Measurements from ENCODE around the gene INPP5E.

INPP5E gene

DNA sequence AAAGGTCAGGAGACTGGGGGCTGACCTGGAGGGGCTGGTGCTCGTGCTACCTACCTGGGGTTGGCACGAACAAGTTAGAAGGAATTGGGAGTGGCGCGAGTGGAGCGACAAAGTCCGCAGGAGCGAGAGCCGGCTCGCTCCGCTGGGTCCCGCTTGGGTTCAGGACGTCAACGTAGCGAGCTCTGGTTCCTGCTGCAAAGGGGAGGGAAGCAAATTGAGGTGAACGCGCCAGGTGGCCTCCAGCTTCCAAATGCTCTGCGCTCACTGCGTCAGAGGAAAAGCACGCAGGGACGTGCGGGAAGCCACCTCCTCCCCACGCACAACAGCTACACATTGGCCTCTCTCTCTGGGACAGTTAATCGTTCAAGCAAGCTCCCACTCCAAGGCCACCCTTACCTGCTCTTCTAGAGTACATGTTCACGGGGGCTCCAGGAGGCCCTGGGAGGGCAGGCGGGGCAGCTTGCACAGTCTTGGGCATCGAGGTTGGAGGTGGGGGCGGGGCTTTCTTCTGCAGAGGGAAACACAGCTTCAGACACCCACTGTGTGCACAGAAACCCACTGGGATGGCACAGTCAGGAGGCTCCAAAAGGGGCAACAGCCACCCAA lies 7.6 kb upstream of the INPP5E start:
- DNase-seq (ENCODE audit: low spot score): no peak

DNA sequence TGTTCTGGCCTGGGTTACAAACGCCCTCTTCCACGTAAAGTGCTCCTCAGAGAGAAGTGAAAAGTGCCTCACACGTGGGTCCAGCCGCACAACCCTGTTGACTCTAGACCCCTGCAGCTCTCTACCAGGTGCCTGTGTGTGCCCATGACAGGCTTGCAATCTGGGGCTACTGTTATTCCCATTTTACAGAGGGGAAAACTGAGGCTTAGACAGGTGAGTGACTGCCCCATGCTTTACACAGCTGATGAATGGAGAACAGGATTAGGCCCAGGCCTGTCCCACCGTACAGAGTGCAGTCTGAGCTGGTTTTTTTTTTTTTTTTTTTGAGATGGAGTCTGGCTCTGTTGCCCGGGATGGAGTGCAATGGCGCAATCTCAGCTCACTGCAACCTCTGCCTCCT lies 6.2 kb upstream of the INPP5E start:
- DNase-seq (ENCODE audit: low spot score): no peak

DNA sequence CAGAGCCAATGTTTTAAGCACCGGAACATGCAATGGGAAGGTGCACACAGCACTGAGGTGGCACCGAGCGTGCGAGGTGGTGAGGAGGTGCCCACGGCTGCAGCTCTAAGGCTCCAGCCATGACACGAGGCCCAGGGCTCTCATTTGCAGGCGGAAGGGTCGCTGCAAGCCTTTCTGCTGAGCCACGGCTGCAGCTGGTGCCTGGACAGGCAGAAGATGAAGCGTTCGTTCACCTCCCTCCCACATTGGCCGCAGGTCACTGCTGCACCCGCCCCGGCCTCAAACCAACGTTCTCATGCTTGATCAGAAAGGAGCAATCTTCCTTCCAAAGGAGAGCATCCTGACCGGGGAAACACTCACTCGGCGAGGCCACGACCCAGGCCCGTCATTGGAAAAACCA lies 4.5 kb upstream of the INPP5E start:
- no peak for DNase-seq (ENCODE audit: low spot score)

DNA sequence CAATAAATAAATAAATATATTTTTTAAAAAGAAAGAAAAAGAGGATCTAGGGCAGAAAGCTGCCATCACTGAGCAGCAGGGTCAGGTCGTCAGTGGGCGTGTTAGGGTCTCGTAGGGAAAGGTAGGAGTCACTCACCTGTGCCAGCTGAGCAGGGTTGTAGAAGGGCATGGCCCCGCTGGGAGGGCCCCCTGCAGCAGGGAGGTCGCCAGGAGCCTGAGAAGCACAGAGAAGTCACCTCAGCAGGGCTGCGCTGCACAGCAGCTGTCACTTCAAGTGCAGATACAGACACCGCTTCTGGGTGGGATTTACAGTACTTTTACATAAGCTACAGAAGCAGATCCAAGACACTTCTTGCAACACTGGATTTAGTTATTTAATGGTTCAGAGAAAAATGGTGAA lies 4.0 kb upstream of the INPP5E start:
- DNase-seq (ENCODE audit: low spot score): no peak

DNA sequence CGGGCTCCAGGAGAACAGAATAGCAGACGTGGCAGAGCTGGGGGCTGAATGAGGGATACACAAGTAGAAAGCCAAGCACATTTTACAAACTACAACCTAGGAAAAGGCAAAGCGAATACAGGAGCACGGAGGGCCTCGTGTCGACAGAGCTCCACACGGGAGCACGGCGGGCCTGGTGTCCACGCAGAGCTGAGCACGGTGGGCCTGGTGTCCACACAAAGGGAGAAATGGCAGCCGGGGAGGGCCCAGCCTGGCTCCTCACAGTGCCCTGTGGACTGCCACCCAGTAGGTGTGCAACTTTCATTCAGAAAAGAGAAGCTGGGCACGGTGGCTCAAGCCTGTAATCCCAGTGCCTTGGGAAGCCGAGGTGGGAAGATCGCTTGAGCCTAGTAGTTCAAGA lies 3.4 kb upstream of the INPP5E start:
- no peak for DNase-seq (ENCODE audit: low spot score)

DNA sequence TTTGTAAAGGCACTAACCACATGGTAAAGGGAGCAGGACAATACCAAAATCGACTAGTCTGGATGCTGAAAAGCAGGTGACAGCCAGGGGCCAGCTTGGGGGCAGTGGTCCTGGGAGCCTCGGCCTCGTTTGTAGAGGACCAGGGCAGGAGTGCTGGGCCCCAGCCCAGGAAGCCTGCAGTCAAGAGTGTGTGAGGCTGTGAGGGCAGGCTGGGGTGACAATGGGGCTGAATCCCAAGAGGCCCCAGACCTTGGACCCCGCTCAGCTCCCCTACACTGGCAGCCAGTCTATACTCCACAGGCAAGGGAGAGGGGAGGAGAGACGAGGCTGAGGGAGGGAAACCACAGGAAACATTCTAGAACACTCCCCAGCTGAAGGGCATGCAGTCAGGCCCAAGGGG lies 2.6 kb upstream of the INPP5E start:
- DNase-seq (ENCODE audit: low spot score): no peak

DNA sequence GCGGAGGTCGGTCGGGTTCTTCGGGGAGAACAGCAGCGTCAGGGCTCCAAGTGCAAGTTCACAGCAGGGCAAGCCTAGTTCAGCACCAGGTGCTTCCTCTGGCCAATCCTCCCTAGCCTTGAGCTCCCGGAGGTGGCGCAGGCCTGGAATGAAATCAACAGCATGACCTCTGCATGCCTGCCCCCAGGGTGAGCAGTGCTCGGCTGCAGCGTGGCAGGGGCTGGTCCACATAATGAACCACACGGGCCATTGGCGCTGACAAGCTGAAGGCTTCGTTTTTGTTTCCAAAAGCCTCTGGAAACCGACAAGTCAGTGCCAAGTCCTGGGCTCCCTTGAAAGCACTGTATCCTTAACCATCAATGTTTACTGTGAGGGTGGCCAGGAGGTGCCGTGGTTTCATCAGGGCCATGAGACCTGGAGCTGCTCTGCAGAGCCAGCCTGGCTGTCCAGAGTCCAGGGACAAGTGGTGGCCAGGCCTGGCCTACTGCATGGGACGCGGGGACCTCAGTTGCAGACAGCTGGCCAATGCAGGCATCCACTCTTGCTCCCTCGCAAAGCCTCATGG lies 2.1 kb upstream of the INPP5E start:
- no peak for DNase-seq (ENCODE audit: low spot score)

DNA sequence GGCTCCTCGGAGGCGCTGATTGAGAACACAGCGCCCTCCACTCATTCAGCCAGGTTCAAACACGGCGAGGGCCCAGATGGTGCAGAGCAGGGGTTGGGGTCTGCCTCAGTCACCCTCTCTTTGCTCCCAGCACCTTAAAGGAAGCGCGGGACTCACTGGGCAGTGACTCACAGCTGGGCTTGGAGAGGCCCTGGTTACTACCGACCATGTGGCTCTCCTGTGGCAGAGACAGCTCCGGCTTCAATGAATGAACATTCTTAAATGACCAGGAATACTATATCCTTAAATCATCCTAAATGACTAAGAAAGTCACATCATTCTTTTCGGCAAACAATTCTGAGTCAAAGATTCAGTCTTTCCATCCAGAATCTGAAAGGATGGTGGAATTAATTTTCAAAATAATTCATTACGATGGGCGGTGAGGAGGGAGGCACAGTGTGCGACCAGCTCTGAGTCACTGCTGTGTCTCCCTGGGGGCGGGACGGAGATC lies 1.6 kb upstream of the INPP5E start:
- DNase-seq (ENCODE audit: low spot score): no peak

DNA sequence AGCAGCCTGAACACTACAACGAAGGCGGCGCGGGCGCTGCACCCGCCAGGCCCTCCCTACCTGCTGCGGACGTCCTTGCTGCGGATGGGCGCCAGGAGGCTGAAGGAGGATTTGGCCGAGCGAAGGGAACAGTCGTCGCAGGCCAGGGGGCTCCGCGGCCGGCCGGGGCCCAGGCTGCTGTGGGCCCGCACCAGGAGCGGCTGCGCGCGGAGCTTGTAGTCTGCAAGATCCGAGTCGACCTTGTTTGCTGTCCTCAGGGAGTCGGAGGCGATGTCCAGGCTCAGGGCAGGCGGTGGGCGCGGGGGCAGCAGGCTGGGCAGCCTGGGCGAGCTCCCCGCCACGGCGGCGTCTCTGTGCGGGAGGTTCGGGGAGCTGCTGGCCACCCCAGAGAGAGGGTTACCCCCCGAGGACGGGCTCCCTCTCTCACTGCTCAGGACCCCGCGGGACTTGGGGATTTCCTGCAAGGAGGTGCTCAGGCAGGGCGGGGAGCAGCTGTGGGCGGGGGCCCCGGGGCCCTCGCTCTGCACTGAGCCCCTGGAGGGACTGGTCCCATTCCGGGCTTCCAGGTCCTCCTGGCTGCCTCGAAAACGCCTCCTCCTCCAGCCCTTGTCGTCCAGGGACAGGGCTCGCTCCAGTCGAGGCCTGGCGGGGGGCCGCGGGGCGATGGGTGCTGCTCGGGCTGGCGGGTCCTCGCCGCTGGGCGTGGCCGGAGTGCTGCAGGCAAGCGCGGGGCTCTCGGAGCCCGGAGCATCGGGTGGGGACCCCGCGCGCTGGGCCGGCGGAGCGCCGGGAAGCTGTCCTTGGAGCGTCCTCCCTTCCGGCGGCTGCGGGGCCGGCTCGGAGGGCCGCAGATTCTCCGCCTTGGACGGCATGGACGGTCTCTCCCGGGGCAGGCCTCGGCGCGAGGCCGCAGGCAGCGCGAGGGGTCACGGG lies 831 bp downstream of the INPP5E start:
- DNase-seq (ENCODE audit: low spot score): peak; percentile 73

DNA sequence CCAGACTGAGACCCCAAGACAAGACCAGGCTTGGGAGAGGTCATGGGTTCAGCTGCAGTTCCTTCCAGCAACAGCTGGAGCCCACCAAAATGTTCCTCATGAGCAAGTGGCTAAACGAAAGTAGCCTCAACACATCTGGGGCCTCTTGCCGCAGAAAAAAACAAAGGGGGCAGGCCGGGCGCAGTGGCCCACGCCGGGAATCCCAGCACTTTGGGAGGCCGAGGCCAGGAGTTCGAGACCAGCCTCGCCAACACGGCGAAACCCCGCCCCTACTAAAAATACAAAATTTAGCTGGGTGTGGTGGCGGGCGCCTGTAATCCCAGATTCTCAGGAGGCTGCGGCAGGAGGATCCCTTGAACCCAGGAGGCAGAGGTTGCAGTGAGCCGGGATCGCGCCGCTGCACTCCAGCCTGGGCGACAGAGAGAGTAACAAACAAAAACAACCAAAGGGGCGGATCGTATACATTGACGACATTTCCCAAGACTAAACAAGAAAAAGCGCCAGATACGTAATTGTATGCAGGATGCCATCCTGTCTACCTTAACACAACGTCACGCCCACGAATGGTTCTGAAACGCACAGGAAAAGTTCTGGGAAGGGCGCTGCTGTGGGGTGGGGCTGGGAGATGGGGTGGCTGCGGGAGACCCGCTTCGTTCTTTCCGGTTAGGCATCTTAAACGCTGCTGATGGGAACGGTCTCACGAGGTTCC lies 1.7 kb downstream of the INPP5E start:
- no peak for DNase-seq (ENCODE audit: low spot score)

DNA sequence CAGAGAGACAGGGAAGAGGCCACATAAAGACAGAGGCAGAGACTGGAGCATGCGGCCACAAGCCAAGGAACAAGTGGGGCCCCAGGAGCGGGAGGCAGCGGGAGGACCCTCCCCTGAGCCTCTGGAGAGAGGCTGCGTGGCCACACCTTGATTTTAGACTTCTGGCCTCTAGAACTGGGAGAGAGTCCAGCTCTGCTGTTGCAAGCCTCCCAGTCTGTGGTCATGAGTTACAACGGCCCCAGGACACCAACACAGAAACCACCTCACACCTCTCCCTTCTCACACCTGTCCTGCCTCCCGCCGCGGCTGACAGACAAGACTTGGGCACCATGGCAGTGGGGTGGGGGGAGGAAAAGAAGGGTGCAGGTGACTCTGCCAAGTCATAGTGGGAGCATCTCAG lies 2.2 kb downstream of the INPP5E start:
- no peak for DNase-seq (ENCODE audit: low spot score)

DNA sequence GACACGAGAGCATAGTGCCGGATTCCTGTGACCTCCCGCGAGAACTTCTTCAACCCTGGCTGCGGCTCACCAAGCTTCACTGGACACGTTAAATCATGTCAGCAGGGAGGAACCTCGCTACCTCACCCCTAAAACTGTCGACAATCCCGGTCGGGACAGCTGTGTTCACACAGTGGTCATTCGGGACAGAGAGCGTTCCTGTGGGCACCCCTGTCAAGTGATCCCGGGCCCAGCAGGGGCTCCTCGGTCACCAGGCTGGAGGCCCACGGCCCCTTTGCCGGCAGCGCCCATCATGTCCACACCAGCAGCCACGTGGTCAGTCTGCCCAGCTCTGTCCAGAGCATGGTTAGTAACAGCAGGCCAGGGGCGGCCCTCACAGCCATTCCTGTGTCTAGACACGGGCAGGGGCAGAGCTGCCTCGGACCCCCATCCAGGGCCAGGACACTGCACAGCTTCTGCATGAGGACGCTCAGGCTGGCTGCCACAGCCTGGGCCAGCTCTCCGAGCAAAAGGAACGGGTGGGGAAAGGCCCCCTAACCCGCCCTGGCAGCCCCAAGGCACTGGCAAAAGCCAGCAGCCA lies 3.5 kb downstream of the INPP5E start:
- DNase-seq (ENCODE audit: low spot score): no peak

DNA sequence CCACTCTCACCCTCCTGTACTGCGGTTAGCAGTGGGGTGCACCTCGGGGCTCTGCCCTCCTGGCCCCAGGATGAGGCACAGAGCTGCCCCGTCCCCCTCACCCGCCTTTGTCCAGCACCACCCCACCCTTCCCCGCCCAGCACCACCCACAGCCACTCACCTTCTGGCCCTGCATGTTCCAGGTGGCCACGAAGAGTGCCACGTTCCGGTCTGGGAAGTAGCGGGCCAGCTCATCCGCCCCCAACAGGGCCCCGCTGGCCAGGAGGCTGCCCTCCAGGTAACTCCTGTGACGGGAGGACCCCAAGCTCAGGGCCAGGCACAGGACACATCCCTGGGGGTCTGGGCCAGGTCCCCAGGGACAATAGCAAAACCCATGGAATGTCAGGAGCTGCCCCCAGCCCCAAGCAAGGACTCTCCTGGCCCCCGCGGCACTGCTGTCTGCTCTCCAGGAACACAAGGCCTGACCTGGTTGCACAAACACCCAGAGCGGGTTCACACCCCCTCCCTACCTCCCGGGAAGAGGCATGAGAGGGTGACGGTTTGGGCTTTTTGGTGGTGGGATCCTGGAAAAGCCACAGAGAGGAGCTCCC lies 5.0 kb downstream of the INPP5E start:
- DNase-seq (ENCODE audit: low spot score): no peak

DNA sequence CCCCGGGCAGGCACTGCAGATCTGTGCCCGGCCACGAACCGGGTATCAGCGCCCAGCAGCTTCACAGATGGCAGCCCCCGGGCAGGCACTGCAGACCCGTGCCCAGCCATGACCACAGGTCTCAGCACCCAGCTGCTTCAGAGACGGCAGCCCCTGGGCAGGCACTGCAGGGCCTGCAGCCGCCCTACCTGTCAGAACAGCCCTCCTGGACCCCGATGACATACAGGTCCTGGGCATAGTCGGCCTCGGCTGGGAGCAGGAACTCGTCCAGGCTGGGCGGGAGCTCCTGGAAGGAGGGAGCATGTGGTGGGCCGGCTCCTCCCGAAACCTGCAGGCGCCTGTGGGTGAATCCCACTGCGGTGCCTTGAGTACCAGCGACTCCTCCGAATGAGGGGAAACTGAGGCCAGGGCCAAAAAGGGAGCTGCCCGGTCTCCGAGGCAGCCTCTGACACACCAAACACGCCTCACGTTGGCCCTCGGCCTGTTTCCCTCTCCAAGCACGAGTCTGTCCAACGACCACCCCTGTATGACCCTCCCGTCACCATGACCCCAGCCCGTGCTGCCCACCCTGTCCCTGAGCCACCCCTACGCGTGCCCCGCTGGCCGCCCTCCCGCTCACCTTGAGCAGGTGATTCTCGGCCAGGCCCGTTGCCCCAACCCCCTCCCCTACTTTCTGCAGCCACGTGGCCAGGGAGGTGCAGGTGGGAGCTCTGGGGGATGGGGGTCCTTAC lies 5.6 kb downstream of the INPP5E start:
- no peak for DNase-seq (ENCODE audit: low spot score)

DNA sequence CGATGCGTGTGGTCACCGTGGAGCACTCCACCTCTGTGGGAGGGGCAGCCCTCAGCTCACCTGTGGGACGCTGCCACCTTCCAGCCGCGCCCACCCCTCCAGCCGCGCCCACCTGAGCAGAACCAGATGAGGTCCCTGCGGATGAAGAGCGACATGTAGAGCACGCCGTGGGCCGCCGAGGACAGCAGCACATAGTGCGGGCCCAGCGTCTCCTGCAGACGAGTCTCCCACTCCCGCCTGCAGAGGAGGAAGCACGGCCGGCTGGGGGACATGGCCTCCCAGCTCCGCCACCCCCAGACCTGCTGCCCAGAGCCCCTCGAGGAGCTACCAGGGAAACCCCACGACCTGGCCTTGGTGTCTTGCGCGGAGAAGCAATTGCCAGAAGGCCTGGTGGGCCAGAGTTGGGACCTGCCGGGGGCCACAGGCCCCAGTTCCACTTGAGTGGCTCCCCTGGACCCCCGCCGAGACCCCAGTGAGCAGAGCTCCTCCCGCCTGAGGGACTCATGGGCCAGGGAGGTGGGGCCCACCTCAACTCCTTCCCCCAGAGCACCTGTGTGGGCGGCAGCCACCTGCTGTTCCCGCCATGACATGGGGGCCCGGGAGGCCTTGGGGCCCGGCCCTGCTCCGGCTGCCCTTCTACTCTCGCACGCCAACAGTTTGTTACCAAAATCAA lies 6.5 kb downstream of the INPP5E start:
- DNase-seq (ENCODE audit: low spot score): no peak

DNA sequence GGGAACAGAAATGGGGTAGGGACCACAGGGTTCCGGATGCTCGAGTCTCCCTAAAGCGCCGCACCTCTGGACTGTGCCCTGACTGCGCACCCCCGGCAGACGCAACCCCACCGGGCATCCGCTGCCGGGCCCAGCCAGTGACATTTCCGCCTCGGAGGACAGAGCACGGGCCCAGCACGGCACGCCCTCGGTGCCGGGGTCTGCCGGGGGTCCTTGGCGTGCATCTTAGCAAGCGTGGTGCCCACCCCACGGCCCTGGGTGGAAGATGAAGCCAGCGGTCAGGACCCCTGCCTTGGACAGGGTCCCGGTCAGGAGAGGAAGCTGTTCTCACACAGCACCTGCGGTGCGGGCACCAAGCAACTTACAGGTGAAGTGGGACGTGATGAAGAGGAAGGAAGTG lies 7.1 kb downstream of the INPP5E start:
- no peak for DNase-seq (ENCODE audit: low spot score)

DNA sequence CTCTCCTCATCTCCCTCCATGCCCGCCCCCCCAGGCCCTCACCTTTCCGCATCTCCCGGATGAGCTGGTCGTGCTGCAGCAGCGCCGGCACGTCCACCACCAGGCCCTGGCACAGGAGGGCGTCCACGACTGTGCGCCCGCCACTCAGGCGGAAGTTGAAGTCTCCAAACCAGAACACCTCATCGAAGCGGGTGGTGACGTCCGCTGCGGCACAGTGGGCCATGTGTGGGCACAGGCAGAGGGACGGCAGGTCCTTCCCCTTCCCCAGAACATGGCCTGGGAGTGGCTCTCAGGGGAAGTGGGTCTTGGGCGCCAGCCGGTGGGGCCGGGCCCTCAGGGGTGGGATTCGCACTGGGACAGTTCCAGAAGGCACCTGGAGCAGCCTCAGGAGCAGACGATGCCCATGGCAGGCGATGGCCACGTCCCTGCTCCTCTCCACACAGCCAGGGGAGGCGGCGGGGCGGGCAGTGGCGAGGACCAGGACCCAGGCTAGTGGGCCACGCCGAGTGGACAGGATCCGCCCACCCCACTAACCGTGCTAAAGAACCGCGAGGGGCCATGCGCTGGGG lies 7.8 kb downstream of the INPP5E start:
- DNase-seq (ENCODE audit: low spot score): no peak

DNA sequence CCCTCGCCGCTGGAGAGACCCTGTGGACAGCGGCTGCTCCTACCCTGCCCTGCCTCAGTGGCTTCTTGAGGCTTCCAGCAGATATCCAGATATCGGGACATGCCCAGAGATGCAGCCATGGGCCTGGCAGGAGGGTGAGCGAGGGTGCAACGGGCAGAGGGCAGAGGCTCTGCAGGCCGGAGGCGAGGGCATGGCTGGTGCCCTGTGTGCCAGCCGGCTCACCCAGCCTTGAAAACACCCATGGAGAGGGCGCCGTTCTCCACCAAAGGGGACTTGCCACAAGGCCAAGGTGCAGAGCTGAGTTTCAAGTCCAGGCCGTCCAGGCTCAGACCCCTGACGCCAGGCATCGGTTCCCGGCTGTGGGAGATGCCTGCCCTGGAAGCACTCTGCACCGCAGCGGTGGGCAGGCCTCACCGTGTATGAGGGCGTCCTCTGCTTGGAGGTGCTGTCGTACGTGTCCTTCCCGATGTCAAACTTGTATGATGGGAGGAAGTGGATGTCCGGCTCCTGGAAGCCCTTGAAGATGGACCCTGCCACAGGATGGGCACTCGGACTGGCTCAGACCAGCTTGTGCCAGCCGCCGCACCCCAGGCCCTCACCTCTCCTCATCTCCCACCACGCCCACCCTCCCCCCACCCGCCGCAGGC lies 8.9 kb downstream of the INPP5E start:
- DNase-seq (ENCODE audit: low spot score): no peak

DNA sequence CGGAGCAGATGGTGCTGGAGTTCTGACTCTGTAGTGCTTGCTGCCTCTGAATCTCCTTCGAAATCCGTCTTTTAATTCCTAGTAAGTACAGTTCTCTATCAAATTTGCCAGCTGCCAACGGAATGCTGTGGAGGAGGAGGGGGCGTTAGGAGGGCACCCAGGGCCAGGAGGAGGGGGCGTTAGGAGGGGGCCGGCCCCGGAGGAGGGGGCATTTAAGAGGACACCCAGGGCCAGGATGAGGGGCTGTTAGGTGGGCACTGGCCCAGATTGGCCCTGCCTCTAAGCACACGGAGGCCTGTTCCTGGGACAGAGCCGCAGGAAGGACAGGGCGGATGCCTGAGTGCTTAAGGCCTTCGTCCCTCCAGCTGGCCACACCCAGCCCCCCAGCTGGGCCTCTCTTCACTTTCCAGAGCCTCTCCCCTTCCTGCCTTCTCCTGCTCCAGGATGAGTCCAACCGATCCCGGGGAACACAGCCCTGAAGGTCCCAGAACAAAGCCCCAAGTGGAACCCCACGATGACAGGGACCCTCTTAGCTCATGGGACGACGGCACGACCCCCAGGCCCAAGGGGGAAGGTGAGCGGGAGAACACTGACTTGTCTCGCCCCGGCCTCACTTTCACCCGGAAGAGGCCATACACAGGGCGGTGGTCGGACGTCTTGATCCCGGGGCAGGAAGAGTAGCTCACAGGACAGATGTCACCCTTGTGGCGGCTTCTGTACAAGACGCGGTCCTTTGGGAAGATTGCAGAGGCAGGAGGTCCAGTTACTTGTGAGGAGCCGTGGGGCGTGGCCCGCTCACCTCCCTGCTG lies 9.8 kb downstream of the INPP5E start:
- no peak for DNase-seq (ENCODE audit: low spot score)

All from germinal center (tissue), 1 donor.